ENCODE data around the gene BSND. TPM values are rescaled to one million over a fixed set of nuclear protein-coding genes. Genes with fewer than 3 reads are reported as not detected.

BSND gene
- total RNA-seq, 1 experiment from 2014 or later, result 0.42 TPM

DNA sequence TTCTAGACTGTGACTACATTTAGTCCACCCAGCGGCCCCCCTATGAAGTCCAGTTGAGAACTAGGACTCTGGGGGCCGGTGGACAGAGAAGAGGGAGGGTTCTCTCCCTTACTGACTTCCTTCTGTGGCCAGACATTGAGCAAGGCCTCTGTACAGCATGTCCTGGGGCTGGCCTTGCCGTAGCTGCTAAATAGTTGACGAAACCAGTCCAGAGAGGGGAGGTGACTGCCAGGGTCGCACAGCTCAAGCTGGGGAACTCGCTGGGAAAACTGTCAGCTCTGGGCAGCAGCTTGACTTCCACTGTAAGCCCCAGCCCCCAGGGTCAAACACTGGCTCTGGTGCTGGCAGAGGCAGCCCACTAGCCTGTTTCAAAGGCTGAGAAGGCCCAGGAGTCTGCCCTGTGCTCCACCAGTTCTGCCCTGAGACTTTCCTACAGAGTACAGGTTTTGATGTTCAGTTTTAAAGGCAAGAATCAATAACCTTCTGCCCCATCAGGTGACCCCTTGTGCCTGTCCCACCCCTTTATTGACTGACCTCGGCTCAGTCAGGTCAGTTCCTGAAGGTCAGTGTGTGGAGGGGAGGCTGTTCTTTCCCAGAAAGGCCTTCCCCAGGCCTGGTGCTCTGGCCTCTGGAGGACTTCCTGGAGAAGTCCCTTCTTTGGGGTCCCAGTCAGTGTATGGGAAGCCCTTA, 54.7 kb downstream of the BSND start:
- no peak overlapping the region for H3K4me3 Mint-ChIP-seq

More for the DNA sequence above, 54.7 kb downstream of the BSND start:
- ATAC-seq (no peak), DNase-seq (ENCODE audit: low spot score) (no peak)
- POLR2A ChIA-PET, result no interaction called here
- CTCF ChIA-PET, result interaction anchor here (2.7 kb wide), 1 partner anchor 31 kb away, joined by 10 read pairs; no protein-coding TSS in a partner anchor
- Mint-ChIP-seq H3K36me3 (peaks cover 28% of the 10 kb centered on the region), H3K27ac (no peak overlapping the region), H3K27me3 (ENCODE audit: low read depth) (no peaks in the 10 kb centered on the region), H3K9me3 (no peaks in the 10 kb centered on the region), H3K4me1 (no peaks in the 10 kb centered on the region)
- TF ChIP-seq ZNF396 (CRISPR knock-in tag; IDR thresholded peaks at IDR 0.05; ENCODE audit: borderline replicate concordance) (no peak), RORB (CRISPR knock-in tag; IDR thresholded peaks at IDR 0.05) (no peak), CREB1 (CRISPR knock-in tag; IDR thresholded peaks at IDR 0.05) (no peak), SMAD4 (CRISPR knock-in tag; IDR thresholded peaks at IDR 0.05) (no peak), NR3C1 (CRISPR knock-in tag; conservative IDR thresholded peaks at IDR 0.05; ENCODE audit: low read depth) (no peak), ZNF263 (CRISPR knock-in tag; IDR thresholded peaks at IDR 0.05; ENCODE audit: low read depth) (no peak), PRRX2 (CRISPR knock-in tag; IDR thresholded peaks at IDR 0.05) (no peak), ZNF416 (CRISPR knock-in tag; IDR thresholded peaks at IDR 0.05) (no peak), CBFB (CRISPR knock-in tag; IDR thresholded peaks at IDR 0.05; ENCODE audit: low read depth) (no peak), FOXJ3 (CRISPR knock-in tag; IDR thresholded peaks at IDR 0.05; ENCODE audit: borderline replicate concordance) (no peak), SOX15 (CRISPR knock-in tag; IDR thresholded peaks at IDR 0.05) (no peak)
- TF ChIP-seq, protein P1, sequence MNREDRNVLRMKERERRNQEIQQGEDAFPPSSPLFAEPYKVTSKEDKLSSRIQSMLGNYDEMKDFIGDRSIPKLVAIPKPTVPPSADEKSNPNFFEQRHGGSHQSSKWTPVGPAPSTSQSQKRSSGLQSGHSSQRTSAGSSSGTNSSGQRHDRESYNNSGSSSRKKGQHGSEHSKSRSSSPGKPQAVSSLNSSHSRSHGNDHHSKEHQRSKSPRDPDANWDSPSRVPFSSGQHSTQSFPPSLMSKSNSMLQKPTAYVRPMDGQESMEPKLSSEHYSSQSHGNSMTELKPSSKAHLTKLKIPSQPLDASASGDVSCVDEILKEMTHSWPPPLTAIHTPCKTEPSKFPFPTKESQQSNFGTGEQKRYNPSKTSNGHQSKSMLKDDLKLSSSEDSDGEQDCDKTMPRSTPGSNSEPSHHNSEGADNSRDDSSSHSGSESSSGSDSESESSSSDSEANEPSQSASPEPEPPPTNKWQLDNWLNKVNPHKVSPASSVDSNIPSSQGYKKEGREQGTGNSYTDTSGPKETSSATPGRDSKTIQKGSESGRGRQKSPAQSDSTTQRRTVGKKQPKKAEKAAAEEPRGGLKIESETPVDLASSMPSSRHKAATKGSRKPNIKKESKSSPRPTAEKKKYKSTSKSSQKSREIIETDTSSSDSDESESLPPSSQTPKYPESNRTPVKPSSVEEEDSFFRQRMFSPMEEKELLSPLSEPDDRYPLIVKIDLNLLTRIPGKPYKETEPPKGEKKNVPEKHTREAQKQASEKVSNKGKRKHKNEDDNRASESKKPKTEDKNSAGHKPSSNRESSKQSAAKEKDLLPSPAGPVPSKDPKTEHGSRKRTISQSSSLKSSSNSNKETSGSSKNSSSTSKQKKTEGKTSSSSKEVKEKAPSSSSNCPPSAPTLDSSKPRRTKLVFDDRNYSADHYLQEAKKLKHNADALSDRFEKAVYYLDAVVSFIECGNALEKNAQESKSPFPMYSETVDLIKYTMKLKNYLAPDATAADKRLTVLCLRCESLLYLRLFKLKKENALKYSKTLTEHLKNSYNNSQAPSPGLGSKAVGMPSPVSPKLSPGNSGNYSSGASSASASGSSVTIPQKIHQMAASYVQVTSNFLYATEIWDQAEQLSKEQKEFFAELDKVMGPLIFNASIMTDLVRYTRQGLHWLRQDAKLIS (CRISPR knock-in tag; IDR thresholded peaks at IDR 0.05; ENCODE audit: borderline replicate concordance), result no peak
- TF ChIP-seq, protein P2, sequence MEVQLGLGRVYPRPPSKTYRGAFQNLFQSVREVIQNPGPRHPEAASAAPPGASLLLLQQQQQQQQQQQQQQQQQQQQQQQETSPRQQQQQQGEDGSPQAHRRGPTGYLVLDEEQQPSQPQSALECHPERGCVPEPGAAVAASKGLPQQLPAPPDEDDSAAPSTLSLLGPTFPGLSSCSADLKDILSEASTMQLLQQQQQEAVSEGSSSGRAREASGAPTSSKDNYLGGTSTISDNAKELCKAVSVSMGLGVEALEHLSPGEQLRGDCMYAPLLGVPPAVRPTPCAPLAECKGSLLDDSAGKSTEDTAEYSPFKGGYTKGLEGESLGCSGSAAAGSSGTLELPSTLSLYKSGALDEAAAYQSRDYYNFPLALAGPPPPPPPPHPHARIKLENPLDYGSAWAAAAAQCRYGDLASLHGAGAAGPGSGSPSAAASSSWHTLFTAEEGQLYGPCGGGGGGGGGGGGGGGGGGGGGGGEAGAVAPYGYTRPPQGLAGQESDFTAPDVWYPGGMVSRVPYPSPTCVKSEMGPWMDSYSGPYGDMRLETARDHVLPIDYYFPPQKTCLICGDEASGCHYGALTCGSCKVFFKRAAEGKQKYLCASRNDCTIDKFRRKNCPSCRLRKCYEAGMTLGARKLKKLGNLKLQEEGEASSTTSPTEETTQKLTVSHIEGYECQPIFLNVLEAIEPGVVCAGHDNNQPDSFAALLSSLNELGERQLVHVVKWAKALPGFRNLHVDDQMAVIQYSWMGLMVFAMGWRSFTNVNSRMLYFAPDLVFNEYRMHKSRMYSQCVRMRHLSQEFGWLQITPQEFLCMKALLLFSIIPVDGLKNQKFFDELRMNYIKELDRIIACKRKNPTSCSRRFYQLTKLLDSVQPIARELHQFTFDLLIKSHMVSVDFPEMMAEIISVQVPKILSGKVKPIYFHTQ (CRISPR knock-in tag; IDR thresholded peaks at IDR 0.05), result no peak
- TF ChIP-seq, protein P3, sequence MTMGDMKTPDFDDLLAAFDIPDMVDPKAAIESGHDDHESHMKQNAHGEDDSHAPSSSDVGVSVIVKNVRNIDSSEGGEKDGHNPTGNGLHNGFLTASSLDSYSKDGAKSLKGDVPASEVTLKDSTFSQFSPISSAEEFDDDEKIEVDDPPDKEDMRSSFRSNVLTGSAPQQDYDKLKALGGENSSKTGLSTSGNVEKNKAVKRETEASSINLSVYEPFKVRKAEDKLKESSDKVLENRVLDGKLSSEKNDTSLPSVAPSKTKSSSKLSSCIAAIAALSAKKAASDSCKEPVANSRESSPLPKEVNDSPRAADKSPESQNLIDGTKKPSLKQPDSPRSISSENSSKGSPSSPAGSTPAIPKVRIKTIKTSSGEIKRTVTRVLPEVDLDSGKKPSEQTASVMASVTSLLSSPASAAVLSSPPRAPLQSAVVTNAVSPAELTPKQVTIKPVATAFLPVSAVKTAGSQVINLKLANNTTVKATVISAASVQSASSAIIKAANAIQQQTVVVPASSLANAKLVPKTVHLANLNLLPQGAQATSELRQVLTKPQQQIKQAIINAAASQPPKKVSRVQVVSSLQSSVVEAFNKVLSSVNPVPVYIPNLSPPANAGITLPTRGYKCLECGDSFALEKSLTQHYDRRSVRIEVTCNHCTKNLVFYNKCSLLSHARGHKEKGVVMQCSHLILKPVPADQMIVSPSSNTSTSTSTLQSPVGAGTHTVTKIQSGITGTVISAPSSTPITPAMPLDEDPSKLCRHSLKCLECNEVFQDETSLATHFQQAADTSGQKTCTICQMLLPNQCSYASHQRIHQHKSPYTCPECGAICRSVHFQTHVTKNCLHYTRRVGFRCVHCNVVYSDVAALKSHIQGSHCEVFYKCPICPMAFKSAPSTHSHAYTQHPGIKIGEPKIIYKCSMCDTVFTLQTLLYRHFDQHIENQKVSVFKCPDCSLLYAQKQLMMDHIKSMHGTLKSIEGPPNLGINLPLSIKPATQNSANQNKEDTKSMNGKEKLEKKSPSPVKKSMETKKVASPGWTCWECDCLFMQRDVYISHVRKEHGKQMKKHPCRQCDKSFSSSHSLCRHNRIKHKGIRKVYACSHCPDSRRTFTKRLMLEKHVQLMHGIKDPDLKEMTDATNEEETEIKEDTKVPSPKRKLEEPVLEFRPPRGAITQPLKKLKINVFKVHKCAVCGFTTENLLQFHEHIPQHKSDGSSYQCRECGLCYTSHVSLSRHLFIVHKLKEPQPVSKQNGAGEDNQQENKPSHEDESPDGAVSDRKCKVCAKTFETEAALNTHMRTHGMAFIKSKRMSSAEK (CRISPR knock-in tag; IDR thresholded peaks at IDR 0.05; ENCODE audit: borderline replicate concordance), result no peak
- TF ChIP-seq, protein P4, sequence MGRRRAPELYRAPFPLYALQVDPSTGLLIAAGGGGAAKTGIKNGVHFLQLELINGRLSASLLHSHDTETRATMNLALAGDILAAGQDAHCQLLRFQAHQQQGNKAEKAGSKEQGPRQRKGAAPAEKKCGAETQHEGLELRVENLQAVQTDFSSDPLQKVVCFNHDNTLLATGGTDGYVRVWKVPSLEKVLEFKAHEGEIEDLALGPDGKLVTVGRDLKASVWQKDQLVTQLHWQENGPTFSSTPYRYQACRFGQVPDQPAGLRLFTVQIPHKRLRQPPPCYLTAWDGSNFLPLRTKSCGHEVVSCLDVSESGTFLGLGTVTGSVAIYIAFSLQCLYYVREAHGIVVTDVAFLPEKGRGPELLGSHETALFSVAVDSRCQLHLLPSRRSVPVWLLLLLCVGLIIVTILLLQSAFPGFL (CRISPR knock-in tag; IDR thresholded peaks at IDR 0.05; ENCODE audit: borderline replicate concordance), result no peak
